Measurements from ENCODE around the gene MISP3. TPM values are rescaled to one million over a fixed set of nuclear protein-coding genes. Genes with fewer than 3 reads are reported as not detected.

MISP3 gene
- total and polyA plus RNA-seq, 9 of the 15 experiments (the other 6 are each of a cell fraction or from before 2014, with no cell fraction given), result 0.25 to 5.6 (median 1.6) TPM

- TF ChIP-seq RNF219 (CRISPR knock-in tag; IDR thresholded peaks at IDR 0.05) (no peak), KDM1A (IDR thresholded peaks at IDR 0.05) (peak; percentile 74 to 77; a peak in 3 of 4 replicates), NR4A1 (CRISPR knock-in tag; IDR thresholded peaks at IDR 0.05) (no peak), NR4A1 (tag; IDR thresholded peaks at IDR 0.05) (no peak), ZBTB43 (CRISPR knock-in tag; IDR thresholded peaks at IDR 0.05) (no peak), RBM17 (IDR thresholded peaks at IDR 0.05; ENCODE audit: borderline replicate concordance, low read depth, low read length) (no peak), L3MBTL2 (IDR thresholded peaks at IDR 0.05) (0 out of 2 replicates have a peak, but pooled peaks have one; percentile 9), HNRNPL (IDR thresholded peaks at IDR 0.05; ENCODE audit: low read depth, low read length) (no peak), SRSF3 (IDR thresholded peaks at IDR 0.05; ENCODE audit: insufficient read depth, low read length) (no peak), PRMT5 (CRISPR knock-in tag; IDR thresholded peaks at IDR 0.05) (no peak), CBFA2T3 (IDR thresholded peaks at IDR 0.05) (peak; percentile 25; the same call in 1 of the 2 replicates), ZBTB9 (CRISPR knock-in tag; IDR thresholded peaks at IDR 0.05) (no peak), ELF1 (tag; IDR thresholded peaks at IDR 0.05) (0 out of 2 replicates have a peak, but pooled peaks have one; percentile 39), ZNF384 (IDR thresholded peaks at IDR 0.05; ENCODE audit: low read depth, low read length) (peak; percentile 76), CEBPB (tag; IDR thresholded peaks at IDR 0.05) (no peak), HLTF (IDR thresholded peaks at IDR 0.05) (peak; percentile 66; the same call in 1 of the 2 replicates), ATF7 (IDR thresholded peaks at IDR 0.05) (peak; percentile 34; the same call in 1 of the 2 replicates), ID3 (CRISPR knock-in tag; IDR thresholded peaks at IDR 0.05) (no peak), ID3 (tag; IDR thresholded peaks at IDR 0.05) (peak; percentile 73; the same call in 1 of the 2 replicates), ATF3 (IDR thresholded peaks at IDR 0.05) (no peak), ATF3 (CRISPR knock-in tag; conservative IDR thresholded peaks at IDR 0.05) (no peak)
Measured at GRCh38 chr19:14023404-14024235, 49.0 kb upstream of the MISP3 start (continued).
